GM23338 (cell line): ENCODE results near the gene GSDMA. TPM values are rescaled to one million over a fixed set of nuclear protein-coding genes. Genes with fewer than 3 reads are reported as not detected.

ENCODE experiments used
- ATAC-seq: fragments of 200-7000 bp; cut with Tn5 transposase; 3 replicates; pipeline ENCODE4 v1.9.1; 2020
- DNase-seq: peaks from one replicate; pipeline ENCODE4 v3.0.0-alpha.2; 2015; ENCODE audit warnings: low spot score
- H2AFZ ChIP-seq: fragments of 200-600 bp; sonication (generic); 2 replicates; pipeline ENCODE4 v1.8.0; 2016; ENCODE audit warnings: antibody characterized with exemption, mild to moderate bottlenecking, moderate library complexity
- H3F3A ChIP-seq: fragments of 200-600 bp; sonication (generic); replicated peaks from 2 replicates; pipeline ENCODE4 v1.8.0; 2017; ENCODE audit warnings: antibody characterized with exemption, mixed run types, low read depth
- H3K27ac ChIP-seq: fragments of 200-600 bp; sonication (generic); 2 replicates; pipeline ENCODE4 v1.6.1; 2016; ENCODE audit warnings: low read depth
- H3K27me3 ChIP-seq: fragments of 200-600 bp; sonication (generic); 2 replicates; pipeline ENCODE4 v1.8.0; 2016; ENCODE audit warnings: mild to moderate bottlenecking, mixed run types, moderate library complexity; ENCODE audit not compliant: insufficient read depth
- H3K36me3 ChIP-seq: fragments of 200-600 bp; sonication (generic); 2 replicates; pipeline ENCODE4 v1.8.0; 2016; ENCODE audit warnings: mild to moderate bottlenecking; ENCODE audit not compliant: insufficient read depth
- H3K4me1 ChIP-seq: fragments of 200-600 bp; sonication (generic); 2 replicates; pipeline ENCODE4 v1.8.0; 2016; ENCODE audit warnings: mild to moderate bottlenecking, moderate library complexity; ENCODE audit not compliant: insufficient read depth
- H3K4me2 ChIP-seq: fragments of 200-600 bp; sonication (generic); 2 replicates; pipeline ENCODE4 v1.7.1; 2017; ENCODE audit warnings: mixed run types
- H3K4me3 ChIP-seq: fragments of 200-600 bp; sonication (generic); 2 replicates; pipeline ENCODE4 v1.6.1; 2016; ENCODE audit warnings: mixed run types
- H3K79me2 ChIP-seq: fragments of 200-600 bp; sonication (generic); replicated peaks from 2 replicates; pipeline ENCODE4 v1.8.0; 2017; ENCODE audit warnings: mild to moderate bottlenecking; ENCODE audit not compliant: insufficient read depth
- H3K9me2 ChIP-seq: fragments of 200-600 bp; sonication (generic); 2 replicates; pipeline ENCODE4 v1.8.0; 2017; ENCODE audit not compliant: insufficient read depth
- H4K20me1 ChIP-seq: fragments of 200-600 bp; sonication (generic); replicated peaks from 2 replicates; pipeline ENCODE4 v1.8.0; 2017; ENCODE audit warnings: mild to moderate bottlenecking; ENCODE audit not compliant: insufficient read depth
- H3K27ac Mint-ChIP-seq: 2 replicates; pipeline ENCODE4 v1.8.0; 2020; ENCODE audit warnings: inconsistent platforms, mild to moderate bottlenecking, moderate library complexity, mixed read lengths
- H3K27me3 Mint-ChIP-seq: 3 replicates; pipeline ENCODE4 v1.8.0; 2022; ENCODE audit warnings: low read depth, mild to moderate bottlenecking, moderate library complexity, mixed read lengths, inconsistent platforms; ENCODE audit not compliant: insufficient read depth, poor library complexity
- H3K36me3 Mint-ChIP-seq: 3 replicates; pipeline ENCODE4 v1.8.0; 2021; ENCODE audit warnings: low read depth, mild to moderate bottlenecking, inconsistent platforms, moderate library complexity, mixed read lengths
- H3K4me1 Mint-ChIP-seq: 3 replicates; pipeline ENCODE4 v1.8.0; 2020; ENCODE audit warnings: mild to moderate bottlenecking, inconsistent platforms, mixed read lengths
- H3K4me3 Mint-ChIP-seq: 3 replicates; pipeline ENCODE4 v1.8.0; 2021; ENCODE audit warnings: moderate library complexity, mild to moderate bottlenecking, inconsistent platforms, mixed read lengths
- H3K9me3 Mint-ChIP-seq: 3 replicates; pipeline ENCODE4 v1.8.0; 2020; ENCODE audit warnings: moderate library complexity, mild to moderate bottlenecking, inconsistent platforms, mixed read lengths
- EZH2 ChIP-seq: fragments of 200-600 bp; sonication (generic); IDR thresholded peaks from one replicate; pipeline ENCODE4 v1.8.0; 2017; ENCODE audit warnings: antibody characterized with exemption, mild to moderate bottlenecking, low read depth; ENCODE audit not compliant: unreplicated experiment
- POLR2AphosphoS5 ChIP-seq: IDR thresholded peaks from 2 replicates; pipeline ENCODE4 v1.6.1; 2016; ENCODE audit warnings: antibody characterized with exemption, low read depth
- REST ChIP-seq: IDR thresholded peaks from one replicate; pipeline ENCODE4 v1.6.1; 2018; ENCODE audit warnings: antibody characterized with exemption; ENCODE audit not compliant: unreplicated experiment
- ZNF462 ChIP-seq: fragments of 250-450 bp; sonication (Bioruptor Pico); IDR thresholded peaks from 2 replicates; pipeline ENCODE4 v1.5.0; 2020; ENCODE audit warnings: mild to moderate bottlenecking, moderate library complexity
- polyA plus RNA-seq: library from polyadenylated mRNA; unstranded; fragments of >200 nt; fragmentation: Nextera tagmentation; extraction: Ambion mirVana; gene quantifications from 2 replicates; pipeline ENCODE4 v1.2.1, GENCODE V29; 2016
- total RNA-seq: library from RNA; depleted of rRNA; stranded (reverse); fragments of >200 nt; shearing (Covaris generic); gene quantifications from 2 replicates; pipeline ENCODE4 v1.2.3, GENCODE V29; 2014

Gene GSDMA
- total and polyA plus RNA-seq, 2 experiments from 2014 or later, result not detected

- Histone ChIP-seq H3K27ac (no peak overlapping the region), H3K79me2 (no peaks in the 10 kb centered on the region), H3K36me3 (peaks cover 8% of the 10 kb centered on the region; the same call in 1 of the 2 replicates), H3K4me2 (no peak overlapping the region), H3K9me2 (no peaks in the 10 kb centered on the region), H4K20me1 (no peaks in the 10 kb centered on the region), H3K4me1 (peaks cover 25% of the 10 kb centered on the region), H3F3A (no peaks in the 10 kb centered on the region), H2AFZ (no peak overlapping the region), H3K27me3 (no peaks in the 10 kb centered on the region), H3K4me3 (no peak overlapping the region)
- DNase-seq (no peak), ATAC-seq (no peak)
- Mint-ChIP-seq H3K4me1 (peaks cover 35% of the 10 kb centered on the region), H3K36me3 (peaks cover 40% of the 10 kb centered on the region), H3K9me3 (no peaks in the 10 kb centered on the region), H3K27me3 (peaks cover 21% of the 10 kb centered on the region), H3K27ac (no peak overlapping the region), H3K4me3 (no peak overlapping the region)
- no peak for TF ChIP-seq POLR2AphosphoS5
- no peak for TF ChIP-seq EZH2
- TF ChIP-seq REST, result no peak
- no peak for TF ChIP-seq ZNF462 (CRISPR knock-in tag)
Observed at GRCh38 chr17:40020146-40020545, 57.3 kb downstream of the GSDMA start.
